HG02571 (cell line): ENCODE data around the gene SCRN2.

Source experiments
- ATAC-seq: cut with Tn5 transposase; IDR thresholded peaks from one replicate; pipeline ENCODE4 v1.9.1; 2021; ENCODE audit warnings: mild to moderate bottlenecking, moderate library complexity; ENCODE audit not compliant: unreplicated experiment

Gene SCRN2

GRCh38 chr17:47872019-47872650, 31.1 kb upstream of the SCRN2 start:
- ATAC-seq, result no peak

GRCh38 chr17:47871048-47871447, 30.0 kb upstream of the SCRN2 start:
- ATAC-seq, result no peak

- ATAC-seq, result no peak
Measured at GRCh38 chr17:47870056-47870455, 29.0 kb upstream of the SCRN2 start.

GRCh38 chr17:47869114-47869513, 28.0 kb upstream of the SCRN2 start:
- ATAC-seq, result no peak

GRCh38 chr17:47867813-47868533, 26.9 kb upstream of the SCRN2 start:
- no peak for ATAC-seq

GRCh38 chr17:47866941-47867340, 25.9 kb upstream of the SCRN2 start:
- no peak for ATAC-seq

- ATAC-seq, result no peak
Measured at GRCh38 chr17:47864791-47865216, 23.7 kb upstream of the SCRN2 start.

GRCh38 chr17:47862621-47863440, 21.8 kb upstream of the SCRN2 start:
- ATAC-seq, result no peak

GRCh38 chr17:47860386-47860785, 19.3 kb upstream of the SCRN2 start:
- ATAC-seq, result no peak

GRCh38 chr17:47857551-47858455, 16.7 kb upstream of the SCRN2 start:
- no peak for ATAC-seq

GRCh38 chr17:47856830-47857229, 15.8 kb upstream of the SCRN2 start:
- ATAC-seq, result no peak

- ATAC-seq, result no peak
Measured at GRCh38 chr17:47855737-47856136, 14.7 kb upstream of the SCRN2 start.

GRCh38 chr17:47853616-47854015, 12.5 kb upstream of the SCRN2 start:
- no peak for ATAC-seq

- ATAC-seq, result no peak
Measured at GRCh38 chr17:47852113-47852949, 11.3 kb upstream of the SCRN2 start.

- no peak for ATAC-seq
Measured at GRCh38 chr17:47851764-47852112, 10.7 kb upstream of the SCRN2 start.

GRCh38 chr17:47850692-47851573, 9.9 kb upstream of the SCRN2 start, which contains the start of gene SP6:
Gene SP6 (minus strand): TSS chr17:47851163. CDS start chr17:47848429, 2,734 bp downstream.
- ATAC-seq, result no peak

GRCh38 chr17:47850373-47850691, 9.3 kb upstream of the SCRN2 start:
- ATAC-seq, result no peak

- ATAC-seq, result no peak
Measured at GRCh38 chr17:47848198-47848513, 7.1 kb upstream of the SCRN2 start.
